ENCODE results near the gene CNOT1.

GRCh38 chr16:58582133-58582532, 47.5 kb downstream of the CNOT1 start:
- TF ChIP-seq SPI1 (IDR thresholded peaks at IDR 0.05; ENCODE audit: borderline replicate concordance, low read depth) = no peak
- TF ChIP-seq POLR2AphosphoS5 (IDR thresholded peaks at IDR 0.05; ENCODE audit: low read depth) = no peak
- TF ChIP-seq CTCF (IDR thresholded peaks at IDR 0.05; ENCODE audit: insufficient read depth, low read length) = no peak
- TF ChIP-seq GABPA (IDR thresholded peaks at IDR 0.05; ENCODE audit: low read depth) = no peak
- no peak for TF ChIP-seq REST (IDR thresholded peaks at IDR 0.05; ENCODE audit: insufficient replicate concordance, low read depth)
